Vagina (tissue), 2 donors: Measurements from ENCODE around the gene UTS2B. TPM values are rescaled to one million over a fixed set of nuclear protein-coding genes. Genes with fewer than 3 reads are reported as not detected.

Experiments used
- DNase-seq, 2 donors: peaks; one replicate each; pipeline ENCODE4 v3.0.0-alpha.2; 2017; ENCODE audit errors: extremely low spot score in 2 of 2
- H3K27ac ChIP-seq: fragments of 200-600 bp; sonication (generic); one replicate; pipeline ENCODE4 v1.5.1; 2019
- H3K27me3 ChIP-seq: fragments of 200-600 bp; sonication (generic); one replicate; pipeline ENCODE4 v1.5.1; 2019
- H3K36me3 ChIP-seq, 2 donors: fragments of 200-600 bp; sonication (generic); one replicate each; pipeline ENCODE4 v1.5.1; 2017 to 2019
- H3K4me1 ChIP-seq: fragments of 200-600 bp; sonication (generic); one replicate; pipeline ENCODE4 v1.5.1; 2019
- H3K4me3 ChIP-seq, 2 donors: fragments of 200-600 bp; sonication (generic); 1 replicate in 1 of 2; 2 replicates in 1 of 2; pipeline ENCODE4 v1.5.1; 2016 to 2019
- H3K9me3 ChIP-seq: fragments of 200-600 bp; sonication (generic); one replicate; pipeline ENCODE4 v1.5.1; 2019
- CTCF ChIP-seq, 3 experiments: fragments of 450-650 bp in 2 of 3; fragments of 200-600 bp in 1 of 3; sonication (generic) in 1 of 3; IDR thresholded peaks; one replicate each; pipeline ENCODE4 v1.5.1; 2017 to 2019; ENCODE audit warnings: antibody characterized with exemption in 3 of 3, mild to moderate bottlenecking in 2 of 3, moderate library complexity in 2 of 3
- POLR2A ChIP-seq, 2 donors: fragments of 450-650 bp; IDR thresholded peaks; one replicate each; pipeline ENCODE4 v1.6.1; 2017; ENCODE audit warnings: antibody characterized with exemption in 2 of 2, mild to moderate bottlenecking in 2 of 2, moderate library complexity in 2 of 2
- POLR2AphosphoS5 ChIP-seq, 2 donors: sonication (generic); formaldehyde crosslinking; IDR thresholded peaks; one replicate each; pipeline ENCODE4 v1.9.0; 2017; ENCODE audit warnings: antibody characterized with exemption in 2 of 2, mild to moderate bottlenecking in 2 of 2, low read depth in 1 of 2; ENCODE audit not compliant: insufficient read depth in 1 of 2
- intact Hi-C: fragments of 100-400 bp; cut with DNase I; formaldehyde crosslinking; loops from one replicate; pipeline ENCODE4 v1.15.1; 2023
- total RNA-seq: library from RNA; depleted of rRNA; stranded (reverse); fragments of >200 nt; gene quantifications from one replicate; pipeline ENCODE4 v1.2.3, GENCODE V29; 2016

Gene UTS2B
- total RNA-seq, 1 donor from 2014 or later: 1.7 TPM

DNA sequence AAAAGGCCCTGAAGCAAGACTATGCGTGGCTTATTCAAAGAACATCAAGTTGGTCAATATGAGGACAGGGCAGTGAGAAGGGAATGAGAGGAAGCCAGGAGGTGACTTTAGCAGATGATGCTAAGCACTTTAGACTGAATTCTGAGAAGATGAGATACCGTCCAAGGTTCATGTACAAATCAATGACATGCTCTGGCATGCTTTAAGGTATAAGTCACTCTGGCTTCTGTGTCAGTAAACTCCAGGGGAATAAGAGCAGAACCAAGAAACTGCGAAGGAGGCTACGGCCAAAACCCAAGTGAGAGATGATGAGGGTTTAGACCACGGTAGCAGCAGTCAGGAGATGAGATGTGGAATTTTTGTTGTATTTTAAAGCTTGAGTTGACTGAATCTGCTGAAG lies 10.0 kb downstream of the UTS2B start:
- intact Hi-C loops: no loop called here
- H3K9me3 ChIP-seq: no peaks in the 10 kb centered on the region
- TF ChIP-seq POLR2A (IDR thresholded peaks at IDR 0.05): no peak
- no peak for TF ChIP-seq POLR2AphosphoS5 (IDR thresholded peaks at IDR 0.05; ENCODE audit: insufficient read depth in 1 of 2, low read depth in 1 of 2)
- no peak for TF ChIP-seq CTCF (IDR thresholded peaks at IDR 0.05)

GRCh38 chr3:191316876-191317603 lies 13.3 kb downstream of the UTS2B start:
- DNase-seq: no peak
- TF ChIP-seq POLR2AphosphoS5 (IDR thresholded peaks at IDR 0.05; ENCODE audit: insufficient read depth in 1 of 2, low read depth in 1 of 2) (no peak), POLR2A (IDR thresholded peaks at IDR 0.05) (no peak), CTCF (IDR thresholded peaks at IDR 0.05) (no peak)
- no peak overlapping the region for H3K27ac ChIP-seq
- H3K4me3 ChIP-seq: no peak overlapping the region
- no peaks in the 10 kb centered on the region for H3K27me3 ChIP-seq
- H3K9me3 ChIP-seq: no peaks in the 10 kb centered on the region
- intact Hi-C loops: no loop called here
- H3K36me3 ChIP-seq: no peaks in the 10 kb centered on the region
- no peaks in the 10 kb centered on the region for H3K4me1 ChIP-seq

More for the DNA sequence above, 10.0 kb downstream of the UTS2B start:
- Histone ChIP-seq H3K36me3 (no peaks in the 10 kb centered on the region), H3K4me1 (no peaks in the 10 kb centered on the region), H3K27me3 (no peaks in the 10 kb centered on the region), H3K27ac (no peak overlapping the region), H3K4me3 (no peak overlapping the region)
- no peak for DNase-seq

DNA sequence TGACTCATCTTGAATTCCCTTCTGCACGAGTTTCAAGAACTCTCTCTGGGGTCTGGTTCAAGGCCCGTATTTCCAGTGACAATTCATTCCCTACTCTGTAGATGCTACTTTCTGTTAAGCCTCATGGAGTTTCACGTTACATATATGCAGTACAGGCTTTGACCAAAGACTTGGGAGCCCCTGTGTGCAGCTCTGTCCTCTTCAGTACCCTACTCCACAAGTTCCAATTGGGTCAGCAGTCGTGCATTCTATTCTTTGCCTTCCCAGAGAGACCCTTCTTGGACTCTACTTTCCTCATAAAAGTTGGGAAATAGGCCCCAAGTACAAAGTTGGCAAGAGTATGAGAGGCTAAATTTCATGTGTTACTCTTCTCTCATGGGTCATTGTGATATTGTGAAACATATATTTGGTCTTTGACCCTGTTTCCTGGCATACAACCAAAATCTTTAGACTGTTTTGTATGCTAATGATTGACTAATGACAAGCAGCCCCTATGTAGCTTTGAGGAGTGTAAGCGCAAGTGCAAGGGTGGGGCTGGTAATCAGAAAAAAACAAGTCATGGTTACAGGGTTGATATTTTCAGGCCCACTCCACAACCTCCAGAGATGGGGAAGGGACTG lies 16.1 kb downstream of the UTS2B start:
- Histone ChIP-seq H3K36me3 (no peaks in the 10 kb centered on the region), H3K4me1 (no peaks in the 10 kb centered on the region), H3K27me3 (no peaks in the 10 kb centered on the region), H3K4me3 (no peak overlapping the region), H3K27ac (no peak overlapping the region), H3K9me3 (no peaks in the 10 kb centered on the region)
- TF ChIP-seq POLR2AphosphoS5 (IDR thresholded peaks at IDR 0.05; ENCODE audit: insufficient read depth in 1 of 2, low read depth in 1 of 2): no peak
- TF ChIP-seq POLR2A (IDR thresholded peaks at IDR 0.05): no peak
- TF ChIP-seq CTCF (IDR thresholded peaks at IDR 0.05): no peak
- intact Hi-C loops: no loop called here
- no peak for DNase-seq

- H3K4me3 ChIP-seq: no peak overlapping the region
- DNase-seq: no peak
- H3K27ac ChIP-seq: no peak overlapping the region
- no peaks in the 10 kb centered on the region for H3K27me3 ChIP-seq
- no peaks in the 10 kb centered on the region for H3K4me1 ChIP-seq
- no peaks in the 10 kb centered on the region for H3K9me3 ChIP-seq
- intact Hi-C loops: no loop called here
- H3K36me3 ChIP-seq: no peaks in the 10 kb centered on the region
- TF ChIP-seq POLR2AphosphoS5 (IDR thresholded peaks at IDR 0.05; ENCODE audit: insufficient read depth in 1 of 2, low read depth in 1 of 2) (no peak), CTCF (IDR thresholded peaks at IDR 0.05) (no peak), POLR2A (IDR thresholded peaks at IDR 0.05) (no peak)
These were observed 17.0 kb downstream of the UTS2B start for GRCh38 chr3:191313296-191313695.

- Histone ChIP-seq H3K4me1 (no peaks in the 10 kb centered on the region), H3K4me3 (no peak overlapping the region), H3K36me3 (no peaks in the 10 kb centered on the region), H3K27me3 (no peaks in the 10 kb centered on the region), H3K27ac (no peak overlapping the region), H3K9me3 (no peaks in the 10 kb centered on the region)
- TF ChIP-seq CTCF (IDR thresholded peaks at IDR 0.05): no peak
- no peak for TF ChIP-seq POLR2A (IDR thresholded peaks at IDR 0.05)
- no peak for TF ChIP-seq POLR2AphosphoS5 (IDR thresholded peaks at IDR 0.05; ENCODE audit: insufficient read depth in 1 of 2, low read depth in 1 of 2)
- DNase-seq: no peak
- intact Hi-C loops: no loop called here
These were observed 23.0 kb downstream of the UTS2B start for GRCh38 chr3:191307341-191307740.
